MCF 10A (cell line): ENCODE data around the gene PRRT1. TPM values are rescaled to one million over a fixed set of nuclear protein-coding genes. Genes with fewer than 3 reads are reported as not detected.

Experiments used
- BruUV-seq: library from RNA; stranded (reverse); fragments of 400-500 nt; replicated peaks from 2 replicates; lab custom pipeline; 2021; lab: Mats Ljungman, UMichigan
- CTCF ChIA-PET: fragments of 300-600 bp; sonication (Branson Sonifier 250); formaldehyde crosslinking; extraction: SDS; loops from one replicate; lab custom pipeline; 2021; ENCODE audit warnings: antibody characterized with exemption, inconsistent platforms; lab: Yijun Ruan, JAX
- POLR2A ChIA-PET: fragments of 300-600, 350-650 bp; sonication (Branson Sonifier 250); formaldehyde crosslinking; extraction: SDS; loops from one replicate; lab custom pipeline; 2020; ENCODE audit warnings: antibody characterized with exemption, inconsistent platforms; lab: Yijun Ruan, JAX
- DNase-seq: peaks from one replicate; pipeline ENCODE4 v3.0.0-alpha.2; 2018; ENCODE audit not compliant: unreplicated experiment
- H3K27ac Mint-ChIP-seq: one replicate; pipeline ENCODE4 v1.8.0; 2022; ENCODE audit warnings: mild to moderate bottlenecking, low read depth, mixed read lengths; ENCODE audit not compliant: unreplicated experiment
- H3K27me3 Mint-ChIP-seq: one replicate; pipeline ENCODE4 v1.8.0; 2022; ENCODE audit warnings: mixed read lengths; ENCODE audit not compliant: insufficient read depth, unreplicated experiment
- H3K36me3 Mint-ChIP-seq: one replicate; pipeline ENCODE4 v1.8.0; 2022; ENCODE audit warnings: mild to moderate bottlenecking, moderate library complexity, mixed read lengths; ENCODE audit not compliant: insufficient read depth, unreplicated experiment
- H3K4me1 Mint-ChIP-seq: one replicate; pipeline ENCODE4 v1.8.0; 2022; ENCODE audit warnings: mixed read lengths; ENCODE audit not compliant: insufficient read depth, unreplicated experiment
- H3K4me3 Mint-ChIP-seq: one replicate; pipeline ENCODE4 v1.8.0; 2022; ENCODE audit warnings: mild to moderate bottlenecking, moderate library complexity, mixed read lengths; ENCODE audit not compliant: unreplicated experiment
- H3K9me3 Mint-ChIP-seq: one replicate; pipeline ENCODE4 v1.8.0; 2022; ENCODE audit warnings: mixed read lengths; ENCODE audit not compliant: unreplicated experiment
- intact Hi-C: fragments of 100-400 bp; cut with micrococcal nuclease; formaldehyde crosslinking; loops from 2 replicates; pipeline ENCODE4 v1.14.1; 2022
- total RNA-seq: library from RNA; stranded (reverse); gene quantifications from 2 replicates; pipeline ENCODE4 v1.2.3, GENCODE V29; 2022
- TF ChIP-seq, protein P1 (sequence below): fragments of 200-600 bp; IDR thresholded peaks from one replicate; pipeline ENCODE4 v1.8.0; 2022; ENCODE audit warnings: antibody characterized with exemption, mild to moderate bottlenecking; ENCODE audit not compliant: unreplicated experiment

Gene PRRT1
- total RNA-seq, 1 experiment from 2014 or later = 0.19 TPM

DNA sequence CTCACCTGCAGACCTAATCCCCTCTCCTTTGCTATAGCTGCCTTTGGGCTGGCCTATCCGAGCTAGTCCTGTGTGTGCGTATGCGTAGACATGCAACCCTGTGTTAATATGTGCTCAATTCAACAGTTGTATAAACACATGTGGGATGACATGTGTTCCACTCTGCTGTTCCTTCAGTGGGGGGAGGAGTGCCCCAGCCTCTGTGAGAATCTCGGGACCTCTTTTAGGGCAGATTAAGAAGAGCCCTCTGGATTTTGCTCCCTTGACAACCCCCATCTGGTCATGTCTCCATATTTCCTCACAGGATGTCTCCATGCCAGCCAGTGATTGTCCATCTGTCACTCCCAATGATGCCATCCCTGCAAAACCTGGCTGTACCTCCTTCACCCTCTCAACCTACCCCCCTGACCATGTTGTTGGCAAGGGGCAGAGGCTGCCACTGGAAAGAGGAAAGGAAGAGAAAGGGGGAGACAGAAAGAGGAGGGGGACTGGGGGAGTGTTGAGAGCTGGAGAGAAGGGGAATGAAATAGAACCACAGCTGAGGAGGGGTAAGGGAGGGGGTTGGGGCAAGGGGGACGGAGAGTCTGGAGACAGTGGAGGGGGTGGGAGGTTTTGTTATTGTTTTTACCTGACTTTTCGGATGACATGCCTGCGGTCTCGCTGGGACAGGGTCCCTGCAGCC is 417 bp downstream of the PRRT1 start:
- BruUV-seq = no TSS peak
- Mint-ChIP-seq H3K9me3 (no peaks in the 10 kb centered on the region), H3K36me3 (peaks cover 10% of the 10 kb centered on the region), H3K4me3 (no peak overlapping the region), H3K4me1 (peaks cover 23% of the 10 kb centered on the region), H3K27me3 (no peaks in the 10 kb centered on the region), H3K27ac (no peak overlapping the region)
- no peak for DNase-seq
- ChIA-PET POLR2A (no interaction called here), CTCF (interaction anchor here (0.6 kb wide), 1 partner anchor 8 kb away, joined by 3 read pairs; no protein-coding TSS in a partner anchor)
- TF ChIP-seq, protein P1, sequence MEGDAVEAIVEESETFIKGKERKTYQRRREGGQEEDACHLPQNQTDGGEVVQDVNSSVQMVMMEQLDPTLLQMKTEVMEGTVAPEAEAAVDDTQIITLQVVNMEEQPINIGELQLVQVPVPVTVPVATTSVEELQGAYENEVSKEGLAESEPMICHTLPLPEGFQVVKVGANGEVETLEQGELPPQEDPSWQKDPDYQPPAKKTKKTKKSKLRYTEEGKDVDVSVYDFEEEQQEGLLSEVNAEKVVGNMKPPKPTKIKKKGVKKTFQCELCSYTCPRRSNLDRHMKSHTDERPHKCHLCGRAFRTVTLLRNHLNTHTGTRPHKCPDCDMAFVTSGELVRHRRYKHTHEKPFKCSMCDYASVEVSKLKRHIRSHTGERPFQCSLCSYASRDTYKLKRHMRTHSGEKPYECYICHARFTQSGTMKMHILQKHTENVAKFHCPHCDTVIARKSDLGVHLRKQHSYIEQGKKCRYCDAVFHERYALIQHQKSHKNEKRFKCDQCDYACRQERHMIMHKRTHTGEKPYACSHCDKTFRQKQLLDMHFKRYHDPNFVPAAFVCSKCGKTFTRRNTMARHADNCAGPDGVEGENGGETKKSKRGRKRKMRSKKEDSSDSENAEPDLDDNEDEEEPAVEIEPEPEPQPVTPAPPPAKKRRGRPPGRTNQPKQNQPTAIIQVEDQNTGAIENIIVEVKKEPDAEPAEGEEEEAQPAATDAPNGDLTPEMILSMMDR = no peak
- intact Hi-C loops = loop anchor here (10.0 kb wide), 1 partner anchor 177 kb away; the partner anchor contains the start of gene DXO

DNA sequence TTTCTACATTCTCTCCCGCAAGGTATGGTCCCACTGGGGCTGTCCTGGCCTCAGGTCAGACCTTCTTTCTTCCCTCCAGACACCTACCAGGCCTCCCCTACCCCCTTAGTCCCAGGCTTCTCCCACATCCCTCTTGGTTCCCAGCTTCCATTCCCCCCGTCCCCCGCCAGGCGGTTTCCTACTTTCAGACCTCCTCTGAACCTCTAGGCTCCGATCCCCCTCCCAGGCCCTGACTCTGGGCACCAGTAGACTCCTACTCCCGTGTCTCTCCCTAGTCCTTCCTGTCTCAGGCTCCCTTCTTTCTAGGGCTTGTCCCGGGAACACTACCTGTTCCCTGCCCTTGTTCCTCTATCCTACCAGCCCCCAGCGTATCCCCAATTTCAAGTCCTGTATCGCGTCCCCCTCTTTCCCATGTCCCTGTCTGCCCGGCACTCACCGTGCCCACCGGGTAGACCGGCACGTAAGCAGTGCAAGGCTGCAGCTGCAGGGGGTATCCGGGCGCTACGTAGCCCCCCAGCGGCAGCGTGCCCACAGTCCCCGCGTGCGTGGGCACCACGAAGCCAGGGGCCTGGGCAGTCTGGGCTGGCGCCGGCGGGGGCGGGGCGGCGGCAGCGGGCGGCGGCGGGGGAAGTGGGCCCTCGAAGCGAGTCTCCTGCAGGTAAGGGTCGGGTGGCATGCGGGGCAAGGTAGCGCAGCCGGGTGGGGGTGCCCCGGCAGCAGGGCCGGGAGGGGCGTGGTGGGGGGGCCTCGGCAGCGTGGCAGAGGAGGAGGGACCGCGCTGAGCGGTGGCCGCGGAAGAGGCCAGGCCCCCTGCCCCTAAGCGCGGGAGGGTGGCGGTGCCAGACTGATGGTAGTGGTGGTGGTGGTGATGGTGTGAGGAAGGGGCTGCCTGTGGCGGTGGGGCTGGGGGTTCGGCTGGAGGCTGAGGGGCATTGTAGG is 1.5 kb downstream of the PRRT1 start:
- no peak overlapping the region for H3K4me3 Mint-ChIP-seq
- no peak for DNase-seq
- intact Hi-C loops = loop anchor here (10.0 kb wide), 1 partner anchor 175 kb away; the partner anchor contains the start of gene DXO
- TF ChIP-seq, protein P1 = no peak
- ChIA-PET CTCF (interaction anchor here (0.6 kb wide), 1 partner anchor 355 kb away, joined by 4 read pairs; no protein-coding TSS in a partner anchor), POLR2A (no interaction called here)
- no peaks in the 10 kb centered on the region for H3K9me3 Mint-ChIP-seq
- peaks cover 10% of the 10 kb centered on the region for H3K36me3 Mint-ChIP-seq
- H3K27me3 Mint-ChIP-seq = no peaks in the 10 kb centered on the region
- no peak overlapping the region for H3K27ac Mint-ChIP-seq
- peaks cover 23% of the 10 kb centered on the region for H3K4me1 Mint-ChIP-seq
- BruUV-seq = no TSS peak

- H3K4me1 Mint-ChIP-seq = peaks cover 15% of the 10 kb centered on the region
- H3K27ac Mint-ChIP-seq = no peak overlapping the region
- peaks cover 3% of the 10 kb centered on the region for H3K36me3 Mint-ChIP-seq
- no peaks in the 10 kb centered on the region for H3K9me3 Mint-ChIP-seq
- H3K4me3 Mint-ChIP-seq = no peak overlapping the region
- TF ChIP-seq, protein P1 = no peak
- ChIA-PET CTCF (interaction anchor here (0.6 kb wide), 1 partner anchor 355 kb away, joined by 4 read pairs; no protein-coding TSS in a partner anchor), POLR2A (no interaction called here)
- intact Hi-C loops = no loop called here
- H3K27me3 Mint-ChIP-seq = no peaks in the 10 kb centered on the region
- BruUV-seq = no TSS peak
- DNase-seq = no peak
These were observed 2.5 kb downstream of the PRRT1 start for GRCh38 chr6:32149092-32149755.
